GM12801 (cell line): ENCODE measurements around the gene EFHD2.

Experiments
- CTCF ChIP-seq: IDR thresholded peaks from one replicate; pipeline ENCODE4 v1.5.1; 2011; ENCODE audit warnings: control low read depth; ENCODE audit not compliant: insufficient read length; ENCODE audit errors: extremely low read depth

EFHD2 gene

GRCh38 chr1:15370781-15371520, 38.7 kb upstream of the EFHD2 start:
- no peak for TF ChIP-seq CTCF

GRCh38 chr1:15371610-15372545, 37.8 kb upstream of the EFHD2 start:
- no peak for TF ChIP-seq CTCF

GRCh38 chr1:15378729-15379128, 31.0 kb upstream of the EFHD2 start:
- no peak for TF ChIP-seq CTCF

GRCh38 chr1:15380601-15381508, 28.8 kb upstream of the EFHD2 start:
- no peak for TF ChIP-seq CTCF

- TF ChIP-seq CTCF = no peak
Measured at GRCh38 chr1:15381805-15382204, 27.9 kb upstream of the EFHD2 start.

GRCh38 chr1:15382601-15383518, 26.8 kb upstream of the EFHD2 start:
- TF ChIP-seq CTCF = no peak
